Adipose tissue (tissue), 3 donors: ENCODE measurements around the gene CD44. TPM values are rescaled to one million over a fixed set of nuclear protein-coding genes. Genes with fewer than 3 reads are reported as not detected.

ENCODE experiments used
- polyA plus RNA-seq, 3 donors: library from polyadenylated mRNA; stranded (reverse); fragments of 200-250 nt; gene quantifications; one replicate each; pipeline ENCODE4 v1.2.3, GENCODE V29; 2013
- donor health status: healthy with polysubstance abuse.
- donor health status: Bipolar disorder and iron deficiency.
- donor health status: healthy.

The CD44 gene
- polyA plus RNA-seq, 3 donors, result 42.4 to 157 (median 110) TPM

Other genes with a start within 250 kb of the CD44 start
- gene APIP, start 222.8 kb upstream of the CD44 start, polyA plus RNA-seq, result 10 to 100 TPM; 15.1 to 38.5 (median 35.6) TPM
- gene PDHX, start 222.6 kb upstream of the CD44 start, polyA plus RNA-seq, result 10 to 100 TPM; 14.3 to 35.1 (median 20.8) TPM